Loucy (cell line): ENCODE data around the gene FEV.

ENCODE experiments used
- CTCF ChIP-seq: fragments of 200-600 bp; sonication (generic); conservative IDR thresholded peaks from 2 replicates; pipeline ENCODE4 v1.5.1; 2014; ENCODE audit warnings: mild to moderate bottlenecking, antibody characterized with exemption, low read length
- EZH2phosphoT487 ChIP-seq: fragments of 200-600 bp; IDR thresholded peaks from 2 replicates; pipeline ENCODE4 v1.6.1; 2018; ENCODE audit warnings: antibody characterized with exemption, mild to moderate bottlenecking, moderate library complexity, borderline replicate concordance

GRCh38 chr2:219018726-219019125 is 33.7 kb upstream of the FEV start:
- TF ChIP-seq CTCF: no peak
- TF ChIP-seq EZH2phosphoT487: no peak
